Subcutaneous adipose tissue (tissue), 4 donors: ENCODE results near the gene STK39. TPM values are rescaled to one million over a fixed set of nuclear protein-coding genes. Genes with fewer than 3 reads are reported as not detected.

Experiments used
- CTCF ChIP-seq: fragments of 450-650 bp; IDR thresholded peaks from one replicate; pipeline ENCODE4 v1.5.1; 2016; ENCODE audit warnings: low read depth, mild to moderate bottlenecking, control low read depth, antibody characterized with exemption, moderate library complexity
- total RNA-seq, 4 donors: library from RNA; depleted of rRNA; stranded (reverse); fragments of >200 nt; gene quantifications; one replicate each; pipeline ENCODE4 v1.1.0, GENCODE V29; 2016

The STK39 gene
- total RNA-seq, 4 donors from 2014 or later: 40.1 to 68.6 (median 56.5) TPM

DNA sequence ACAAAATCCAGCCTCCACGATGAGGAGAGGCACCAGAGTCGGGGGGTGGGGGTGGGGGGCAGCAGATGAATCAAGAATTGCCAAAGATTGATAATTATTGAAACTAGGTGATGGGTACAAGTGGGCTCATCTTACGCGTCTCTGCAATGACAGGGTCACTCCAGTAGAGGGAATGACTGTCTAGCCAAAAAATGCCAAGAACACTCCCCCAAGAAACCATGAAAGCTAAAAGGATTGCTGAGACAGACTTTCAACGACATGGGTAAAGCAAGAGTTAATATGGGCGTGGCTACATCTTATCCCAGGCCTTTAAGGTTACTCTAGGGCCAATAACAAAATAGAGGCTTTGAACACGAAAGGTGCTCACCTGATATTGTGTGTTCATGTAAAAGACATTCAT is 86.5 kb downstream of the STK39 start:
- TF ChIP-seq CTCF: no peak

DNA sequence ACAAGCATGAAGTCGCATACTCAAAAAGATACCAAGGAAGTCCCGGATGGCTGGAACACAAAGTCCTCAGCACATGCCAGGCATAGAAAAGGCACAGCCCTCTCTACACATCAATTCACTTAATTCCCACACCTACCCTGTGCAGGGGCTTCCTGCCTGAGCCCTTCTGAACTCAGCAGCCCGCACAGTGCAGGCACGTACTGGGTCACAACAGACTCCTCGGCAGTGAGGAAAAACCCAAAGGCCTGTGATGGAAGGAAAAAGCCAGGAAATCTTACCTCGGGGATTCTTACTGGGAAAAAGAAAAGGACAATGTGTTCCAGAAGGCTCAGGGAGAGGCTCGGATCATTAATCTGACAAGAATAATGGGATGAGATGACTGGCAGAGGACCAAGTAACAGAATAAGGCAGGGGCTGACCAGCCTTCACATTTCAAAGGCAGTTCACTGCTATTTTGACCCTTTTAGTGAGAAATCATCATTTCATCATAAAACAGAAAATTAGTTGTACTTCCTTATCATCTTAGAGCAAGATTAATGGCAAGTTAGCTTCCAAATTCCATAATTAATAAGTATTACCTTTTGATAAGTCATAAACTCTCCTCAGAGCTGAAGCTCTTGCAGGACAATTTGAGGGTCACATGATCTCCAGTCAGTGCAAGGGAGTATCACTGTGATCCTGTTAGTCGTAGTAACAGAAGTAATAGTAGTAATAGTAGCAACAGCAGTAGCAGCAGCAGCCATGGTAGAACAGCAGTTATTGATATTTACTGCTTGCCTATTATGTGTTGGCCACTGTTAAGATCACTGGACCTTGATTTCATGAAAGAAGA is 87.4 kb downstream of the STK39 start:
- no peak for TF ChIP-seq CTCF

GRCh38 chr2:168158586-168158985 is 88.8 kb downstream of the STK39 start:
- TF ChIP-seq CTCF: no peak

DNA sequence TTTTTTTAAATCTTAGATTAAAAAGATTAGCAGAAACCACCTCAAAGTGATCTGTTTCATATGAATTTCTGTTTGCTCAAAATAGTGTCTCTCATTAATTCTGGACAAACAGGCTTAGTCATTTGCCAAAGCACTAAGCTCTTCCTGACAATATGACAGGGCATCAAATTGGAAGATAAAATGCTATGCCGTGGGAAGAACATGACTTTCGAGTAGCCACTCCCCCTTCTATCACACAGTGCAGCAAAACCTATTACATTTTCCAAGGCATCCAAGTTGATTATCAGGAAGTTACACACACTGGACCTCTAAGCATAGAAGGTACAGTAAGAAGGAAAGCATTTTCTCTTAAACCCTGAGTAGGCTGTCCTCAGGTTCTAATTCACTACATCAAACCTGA is 89.5 kb downstream of the STK39 start:
- no peak for TF ChIP-seq CTCF

DNA sequence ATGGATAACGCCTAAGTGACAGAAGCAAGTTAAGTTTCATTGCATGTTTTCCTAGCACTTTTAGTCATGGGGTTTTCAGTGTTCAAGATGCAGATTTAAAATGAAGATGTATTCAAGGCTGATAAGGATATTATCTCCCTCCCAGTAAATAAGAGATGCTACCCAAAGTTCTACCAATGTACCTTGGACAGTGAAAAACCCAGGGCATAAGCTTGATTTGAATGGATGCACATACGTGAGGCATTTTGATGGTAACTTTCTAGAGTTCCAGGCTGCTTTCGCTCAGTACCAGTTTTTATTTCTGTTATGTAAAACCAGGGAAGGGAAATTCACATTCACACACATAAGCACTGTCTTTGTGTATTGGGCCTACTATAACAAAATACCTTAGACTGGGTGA is 90.3 kb downstream of the STK39 start:
- no peak for TF ChIP-seq CTCF

DNA sequence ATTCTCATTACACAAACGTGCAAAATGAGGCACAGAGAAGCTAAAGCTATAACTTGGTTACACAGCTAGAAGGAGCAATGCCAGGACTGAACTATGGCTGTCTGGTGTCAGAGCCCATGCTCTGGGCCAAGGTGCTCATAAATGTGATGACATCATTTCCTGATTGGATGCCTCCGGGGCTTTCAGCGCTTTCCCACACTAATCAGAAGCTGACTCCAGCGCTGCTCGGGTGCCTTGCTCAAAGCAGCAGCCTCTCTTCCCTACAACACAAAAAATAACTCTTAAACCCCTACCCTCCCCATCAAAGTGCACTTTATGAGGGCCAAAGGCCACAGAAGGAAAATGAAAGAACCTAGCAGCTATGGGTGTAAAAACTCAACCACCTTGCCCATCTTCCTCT is 90.7 kb downstream of the STK39 start:
- TF ChIP-seq CTCF: no peak

GRCh38 chr2:168155680-168156079 is 91.7 kb downstream of the STK39 start:
- no peak for TF ChIP-seq CTCF
